Muscle layer of colon (tissue), 2 donors: ENCODE data around the gene NUP98.
"Not testable (repeated sequence)": the region's sequence is repeated elsewhere in the genome, so short reads cannot be mapped to it uniquely, and the experiment has no call there.

Source experiments
- H3K27ac ChIP-seq: one replicate; pipeline ENCODE4 v1.7.0; 2013; ENCODE audit warnings: low read depth, mild to moderate bottlenecking, low read length, moderate library complexity
- H3K27me3 ChIP-seq, 2 donors: one replicate each; pipeline ENCODE4 v1.7.0; 2013; ENCODE audit warnings: low read length in 2 of 2, mild to moderate bottlenecking in 2 of 2; ENCODE audit not compliant: insufficient read depth in 2 of 2, control insufficient read depth in 1 of 2
- H3K36me3 ChIP-seq: one replicate; pipeline ENCODE4 v1.7.0; 2013; ENCODE audit warnings: mild to moderate bottlenecking, low read length; ENCODE audit not compliant: insufficient read depth
- H3K4me1 ChIP-seq: one replicate; pipeline ENCODE4 v1.7.0; 2013; ENCODE audit warnings: mild to moderate bottlenecking, low read length; ENCODE audit not compliant: insufficient read depth
- H3K4me3 ChIP-seq, 2 donors: one replicate each; pipeline ENCODE4 v1.7.0; 2013; ENCODE audit warnings: low read length in 2 of 2, low read depth in 1 of 2, mild to moderate bottlenecking in 1 of 2, moderate library complexity in 1 of 2
- H3K9ac ChIP-seq: one replicate; pipeline ENCODE4 v1.7.0; 2013; ENCODE audit warnings: low read length
- H3K9me3 ChIP-seq: one replicate; pipeline ENCODE4 v1.7.0; 2013; ENCODE audit warnings: mild to moderate bottlenecking, low read length
- donor health status: abdominal sarcoma.
- donor health status: Adenocarcinoma of cecum.

NUP98 gene

GRCh38 chr11:3645552-3645951 is 151.8 kb downstream of the NUP98 start:
- Histone ChIP-seq H3K9ac (no peak overlapping the region), H3K27ac (no peak overlapping the region), H3K27me3 (peaks cover 0 to 24% of the 10 kb centered on the region in 2 donors), H3K36me3 (no peaks in the 10 kb centered on the region), H3K9me3 (no peaks in the 10 kb centered on the region), H3K4me3 (no peak overlapping the region), H3K4me1 (peaks cover 9% of the 10 kb centered on the region)

- H3K36me3 ChIP-seq, result no peaks in the 10 kb centered on the region
- H3K27me3 ChIP-seq, result peaks cover 0 to 24% of the 10 kb centered on the region in 2 donors
- no peak within 1 kb of the TSS for H3K9ac ChIP-seq
- no peaks in the 10 kb centered on the region for H3K9me3 ChIP-seq
- no peak within 1 kb of the TSS for H3K4me3 ChIP-seq
- H3K4me1 ChIP-seq, result peaks cover 9% of the 10 kb centered on the region
- H3K27ac ChIP-seq, result no peak within 1 kb of the TSS
These were observed 152.5 kb downstream of the NUP98 start, which contains the start of gene ART1 for GRCh38 chr11:3644817-3645235. Gene ART1, plus strand, starts transcription at chr11:3645128. Its CDS starts 14,086 bp downstream, at chr11:3659214.

GRCh38 chr11:3643102-3643546 is 154.2 kb downstream of the NUP98 start:
- H3K9me3 ChIP-seq, H3K9ac ChIP-seq, H3K36me3 ChIP-seq, H3K4me1 ChIP-seq, H3K27ac ChIP-seq: not testable (repeated sequence)
- Histone ChIP-seq H3K27me3 (peaks cover 0 to 24% of the 10 kb centered on the region in 2 donors), H3K4me3 (peak overlapping the region in 1 of 2 donors; percentile 70)

- peak overlapping the region; percentile 31 to 70 for H3K4me3 ChIP-seq
These were observed 155.0 kb downstream of the NUP98 start for GRCh38 chr11:3642071-3642951.

GRCh38 chr11:3641701-3642070 is 155.7 kb downstream of the NUP98 start, which contains the start of gene ART5:
Gene ART5, minus strand, starts transcription at chr11:3641992. Its CDS starts 130 bp downstream, at chr11:3641862.
- Histone ChIP-seq H3K9me3 (no peaks in the 10 kb centered on the region), H3K4me3 (peak within 1 kb of the TSS; percentile 31 to 70), H3K36me3 (no peaks in the 10 kb centered on the region), H3K4me1 (peaks cover 9% of the 10 kb centered on the region), H3K27ac (no peak within 1 kb of the TSS), H3K9ac (peak within 1 kb of the TSS; percentile 33), H3K27me3 (peaks cover 0 to 24% of the 10 kb centered on the region in 2 donors)

More at GRCh38 chr11:3642071-3642951, 155.0 kb downstream of the NUP98 start:
- peak overlapping the region; percentile 33 for H3K9ac ChIP-seq
- peaks cover 0 to 24% of the 10 kb centered on the region in 2 donors for H3K27me3 ChIP-seq
- no peaks in the 10 kb centered on the region for H3K9me3 ChIP-seq
- no peak overlapping the region for H3K27ac ChIP-seq
- peaks cover 9% of the 10 kb centered on the region for H3K4me1 ChIP-seq
- H3K36me3 ChIP-seq, result no peaks in the 10 kb centered on the region

GRCh38 chr11:3641191-3641590 is 156.2 kb downstream of the NUP98 start:
- Histone ChIP-seq H3K4me1 (peaks cover 9% of the 10 kb centered on the region), H3K27me3 (peaks cover 0 to 24% of the 10 kb centered on the region in 2 donors), H3K27ac (no peak overlapping the region), H3K9ac (no peak overlapping the region), H3K36me3 (no peaks in the 10 kb centered on the region), H3K9me3 (no peaks in the 10 kb centered on the region), H3K4me3 (no peak overlapping the region)

GRCh38 chr11:3639841-3640240 is 157.5 kb downstream of the NUP98 start:
- Histone ChIP-seq H3K27ac (no peak overlapping the region), H3K9me3 (no peaks in the 10 kb centered on the region), H3K9ac (no peak overlapping the region), H3K4me1 (peaks cover 9% of the 10 kb centered on the region), H3K36me3 (no peaks in the 10 kb centered on the region), H3K27me3 (peaks cover 0 to 16% of the 10 kb centered on the region in 2 donors), H3K4me3 (no peak overlapping the region)

GRCh38 chr11:3638513-3638912 is 158.8 kb downstream of the NUP98 start:
- Histone ChIP-seq H3K4me3 (no peak overlapping the region), H3K27ac (no peak overlapping the region), H3K27me3 (peaks cover 0 to 13% of the 10 kb centered on the region in 2 donors), H3K9ac (no peak overlapping the region), H3K36me3 (no peaks in the 10 kb centered on the region), H3K4me1 (peaks cover 9% of the 10 kb centered on the region), H3K9me3 (no peaks in the 10 kb centered on the region)

- Histone ChIP-seq H3K36me3 (no peaks in the 10 kb centered on the region), H3K4me3 (no peak overlapping the region), H3K27me3 (peaks cover 0 to under 1% of the 10 kb centered on the region in 2 donors), H3K9me3 (no peaks in the 10 kb centered on the region), H3K4me1 (peaks cover 1% of the 10 kb centered on the region), H3K9ac (no peak overlapping the region), H3K27ac (no peak overlapping the region)
These were observed 160.2 kb downstream of the NUP98 start for GRCh38 chr11:3637201-3637600.

GRCh38 chr11:3635641-3636375 is 161.5 kb downstream of the NUP98 start:
- H3K9ac ChIP-seq, result no peak overlapping the region
- H3K36me3 ChIP-seq, result no peaks in the 10 kb centered on the region
- H3K4me1 ChIP-seq, result no peaks in the 10 kb centered on the region
- H3K4me3 ChIP-seq, result no peak overlapping the region
- no peak overlapping the region for H3K27ac ChIP-seq
- H3K9me3 ChIP-seq, result no peaks in the 10 kb centered on the region
- no peaks in the 10 kb centered on the region for H3K27me3 ChIP-seq

GRCh38 chr11:3632070-3632660 is 165.2 kb downstream of the NUP98 start:
- no peak overlapping the region for H3K27ac ChIP-seq
- no peaks in the 10 kb centered on the region for H3K27me3 ChIP-seq
- H3K9ac ChIP-seq, result no peak overlapping the region
- no peaks in the 10 kb centered on the region for H3K36me3 ChIP-seq
- H3K4me1 ChIP-seq, result no peaks in the 10 kb centered on the region
- H3K4me3 ChIP-seq, result no peak overlapping the region
- no peaks in the 10 kb centered on the region for H3K9me3 ChIP-seq
